Fibroblast of lung (primary cell): ENCODE results near the gene LILRB2.
"Not testable (repeated sequence)": the region's sequence is repeated elsewhere in the genome, so short reads cannot be mapped to it uniquely, and the experiment has no call there.

ENCODE experiments used
- CTCF ChIP-seq, 2 donors: IDR thresholded peaks in 1 of 2; conservative IDR thresholded peaks in 1 of 2; 1 replicate in 1 of 2; 2 replicates in 1 of 2; pipeline ENCODE4 v1.5.1; 2011 to 2012; ENCODE audit warnings: low read length in 2 of 2, control low read depth in 1 of 2, inconsistent platforms in 1 of 2, low read depth in 1 of 2, mild to moderate bottlenecking in 1 of 2
- EZH2 ChIP-seq: IDR thresholded peaks from 2 replicates; pipeline ENCODE4 v1.5.1; 2012; ENCODE audit warnings: low read length, control low read depth, mild to moderate bottlenecking; ENCODE audit errors: missing control alignments

GRCh38 chr19:54271587-54271986 is 9.3 kb downstream of the LILRB2 start:
- TF ChIP-seq CTCF (conservative IDR thresholded peaks at IDR 0.05 in 1 of 2, IDR thresholded peaks at IDR 0.05 in 1 of 2; ENCODE audit: low read depth in 1 of 2, low read length in 2 of 2); EZH2: not testable (repeated sequence)
